Transverse colon (tissue), 4 donors: ENCODE measurements around the gene SLC2A4. TPM values are rescaled to one million over a fixed set of nuclear protein-coding genes. Genes with fewer than 3 reads are reported as not detected.

ENCODE experiments used
- DNase-seq: peaks from one replicate; pipeline ENCODE4 v3.0.0-alpha.2; 2019
- H3K27ac ChIP-seq, 4 donors: fragments of 200-600 bp; sonication (generic); 2 replicates each; pipeline ENCODE4 v1.5.1; 2016 to 2018; ENCODE audit warnings: inconsistent platforms in 4 of 4
- H3K27me3 ChIP-seq: fragments of 200-600 bp; sonication (generic); 2 replicates; pipeline ENCODE4 v1.5.1; 2017; ENCODE audit warnings: inconsistent platforms
- H3K36me3 ChIP-seq, 4 donors: fragments of 200-600 bp; sonication (generic); 2 replicates each; pipeline ENCODE4 v1.5.1; 2017 to 2019; ENCODE audit warnings: inconsistent platforms in 4 of 4
- H3K4me1 ChIP-seq, 4 donors: fragments of 200-600 bp; sonication (generic); 2 replicates each; pipeline ENCODE4 v1.5.1; 2017 to 2020; ENCODE audit warnings: inconsistent platforms in 4 of 4
- H3K4me3 ChIP-seq, 4 donors: fragments of 200-600 bp; sonication (generic); 1 replicate in 1 of 4; 2 replicates in 3 of 4; pipeline versions ENCODE4 v1.5.1 to v1.6.1; 2017 to 2019; ENCODE audit warnings: inconsistent platforms in 4 of 4
- H3K9me3 ChIP-seq, 2 donors: fragments of 200-600 bp; sonication (generic); 2 replicates each; pipeline ENCODE4 v1.5.1; 2017 to 2019; ENCODE audit warnings: inconsistent platforms in 2 of 2
- CTCF ChIP-seq, 5 experiments: fragments of 200-600 bp in 3 of 5; fragments of 450-650 bp in 2 of 5; sonication (generic) in 3 of 5; IDR thresholded peaks; 1 replicate in 2 of 5; 2 replicates in 3 of 5; pipeline ENCODE4 v1.5.1; 2016 to 2017; ENCODE audit warnings: antibody characterized with exemption in 5 of 5, inconsistent platforms in 3 of 5, mild to moderate bottlenecking in 2 of 5, moderate library complexity in 1 of 5
- EP300 ChIP-seq: sonication (generic); formaldehyde crosslinking; IDR thresholded peaks from one replicate; pipeline ENCODE4 v1.6.1; 2017; ENCODE audit warnings: antibody characterized with exemption, low read depth
- POLR2A ChIP-seq: fragments of 450-650 bp; IDR thresholded peaks from one replicate; pipeline ENCODE4 v1.6.1; 2016; ENCODE audit warnings: antibody characterized with exemption, mild to moderate bottlenecking, moderate library complexity
- POLR2AphosphoS5 ChIP-seq, 3 donors: sonication (generic); formaldehyde crosslinking; IDR thresholded peaks; one replicate each; pipeline ENCODE4 v1.6.1; 2016; ENCODE audit warnings: antibody characterized with exemption in 3 of 3
- WGBS, 2 donors: methylation state at CpG; one replicate each; pipeline ENCODE4 v1.1.5; 2018; ENCODE audit warnings: low coverage in 1 of 2; 5-methylcytosine and 5-hydroxymethylcytosine counted together
- in situ Hi-C, 4 donors: fragments of 200-750 bp; cut with MboI; loops; one replicate each; pipeline versions ENCODE4 v1.15.0 to v1.15.1; 2017; ENCODE audit warnings: low sequenced_read_pairs in 3 of 4, low pct_ligation_motif_present in 1 of 4, low pct_unique_long_range_greater_than_20kb in 1 of 4
- intact Hi-C: fragments of 100-400 bp; cut with DNase I; formaldehyde crosslinking; loops from one replicate; pipeline ENCODE4 v1.15.1; 2023; ENCODE audit warnings: low total_unique reads
- total RNA-seq, 4 donors: library from RNA; depleted of rRNA; stranded (reverse); fragments of >200 nt; gene quantifications; one replicate each; pipeline ENCODE4 v1.1.0, GENCODE V29; 2016

SLC2A4 gene
- total RNA-seq, 4 donors from 2014 or later, result 9.7 to 35.5 (median 20.3) TPM

DNA sequence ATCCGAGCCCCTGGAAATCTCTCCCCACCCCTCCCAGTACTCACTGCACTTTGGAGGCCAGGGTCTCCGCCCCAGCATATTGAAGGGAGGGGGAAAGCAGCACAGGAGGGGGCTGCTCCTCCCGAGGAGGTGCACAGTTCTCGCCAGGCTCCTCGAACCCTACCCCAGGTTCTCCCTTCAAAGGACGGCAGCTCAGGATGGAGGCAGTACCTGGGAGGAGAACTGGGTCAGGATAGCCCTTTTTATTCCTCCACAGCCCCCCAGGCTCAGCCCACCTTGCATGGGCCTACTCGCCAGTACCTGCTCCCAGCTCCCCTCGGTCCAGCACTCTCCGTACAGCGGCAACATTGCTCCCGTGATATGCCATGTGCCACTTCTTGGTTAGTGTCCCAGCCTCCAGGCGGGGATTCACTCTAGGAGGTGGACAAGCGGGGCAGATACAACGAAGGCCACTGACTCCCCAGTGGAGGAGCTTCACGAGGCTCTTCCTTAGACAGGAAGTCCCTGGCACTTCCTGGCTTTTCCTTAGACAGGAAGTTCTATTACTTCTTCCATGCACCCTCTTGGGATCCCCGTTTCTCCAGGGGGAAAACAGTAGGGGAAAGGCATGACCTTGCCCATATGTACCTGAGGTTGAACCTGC lies 35.8 kb downstream of the SLC2A4 start:
- 73 to 88% methylated on average over 3 to 16 of the region's 16 CpGs for WGBS, 2 donors
- no peak for DNase-seq

GRCh38 chr17:7318121-7318860 lies 36.8 kb downstream of the SLC2A4 start:
- Histone ChIP-seq H3K27ac (no peak overlapping the region), H3K4me1 (peaks cover 11 to 23% (median 16%) of the 10 kb centered on the region in 4 donors), H3K27me3 (no peaks in the 10 kb centered on the region), H3K4me3 (no peak overlapping the region), H3K9me3 (no peaks in the 10 kb centered on the region), H3K36me3 (peaks cover 0 to 25% (median 9%) of the 10 kb centered on the region in 4 donors)
- no peak for TF ChIP-seq CTCF (IDR thresholded peaks at IDR 0.05)
- WGBS, 2 donors, result 40 to 88% methylated on average over 1 to 11 of the region's 13 CpGs
- in situ Hi-C loops, result no loop called here
- intact Hi-C loops, result no loop called here
- no peak for DNase-seq

More for the DNA sequence above, 35.8 kb downstream of the SLC2A4 start:
- Histone ChIP-seq H3K27me3 (no peaks in the 10 kb centered on the region), H3K9me3 (no peaks in the 10 kb centered on the region), H3K4me3 (no peak overlapping the region), H3K36me3 (peaks cover 0 to 31% (median 14%) of the 10 kb centered on the region in 4 donors), H3K4me1 (peaks cover 11 to 29% (median 16%) of the 10 kb centered on the region in 4 donors), H3K27ac (no peak overlapping the region)
- intact Hi-C loops (no loop called here), in situ Hi-C loops (no loop called here)
- TF ChIP-seq POLR2A (no peak), EP300 (no peak), POLR2AphosphoS5 (IDR thresholded peaks at IDR 0.05) (no peak), CTCF (IDR thresholded peaks at IDR 0.05) (no peak)

GRCh38 chr17:7321466-7321865 lies 39.9 kb downstream of the SLC2A4 start:
- H3K27ac ChIP-seq, result no peak overlapping the region
- H3K36me3 ChIP-seq, result peaks cover 0 to 23% (median 10%) of the 10 kb centered on the region in 4 donors

More at GRCh38 chr17:7321466-7321865, 39.9 kb downstream of the SLC2A4 start:
- Histone ChIP-seq H3K9me3 (no peaks in the 10 kb centered on the region), H3K4me3 (no peak overlapping the region), H3K27me3 (no peaks in the 10 kb centered on the region), H3K4me1 (no peaks in the 10 kb centered on the region)
- DNase-seq, result no peak
- intact Hi-C loops, result no loop called here
- WGBS, 2 donors, result 80 to 95% methylated on average over 2 to 14 of the region's 15 CpGs
- in situ Hi-C loops, result no loop called here
- TF ChIP-seq EP300 (no peak), POLR2AphosphoS5 (IDR thresholded peaks at IDR 0.05) (no peak), CTCF (IDR thresholded peaks at IDR 0.05) (no peak), POLR2A (no peak)
